Measurements from ENCODE around the gene SNX32.

The SNX32 gene

GRCh38 chr11:65857853-65858680, 24.3 kb downstream of the SNX32 start, which contains the start of gene CFL1:
Gene CFL1, minus strand, starts transcription at chr11:65858180. Its CDS starts 81 bp downstream, at chr11:65858099.
- DNase-seq, result peak; percentile 96 to 99 (median 99)

- no peak for DNase-seq
Observed at GRCh38 chr11:65858681-65859087, 24.9 kb downstream of the SNX32 start.

- DNase-seq, result peak; percentile 96 to 99 (median 98)
Observed at GRCh38 chr11:65859095-65859811, 25.5 kb downstream of the SNX32 start.

- DNase-seq, result no peak
Observed at GRCh38 chr11:65859812-65860277, 26.1 kb downstream of the SNX32 start.

GRCh38 chr11:65860278-65861164, 26.8 kb downstream of the SNX32 start, which contains the start of gene MUS81:
Gene MUS81, plus strand, starts transcription at chr11:65860433. Its CDS starts 321 bp downstream, at chr11:65860754.
- peak; percentile 94 to 99 (median 97) for DNase-seq

- peak in 2 of 3 experiments; percentile 44 to 61 for DNase-seq
Observed at GRCh38 chr11:65861165-65861505, 27.4 kb downstream of the SNX32 start.

- no peak for DNase-seq
Observed at GRCh38 chr11:65861533-65862183, 27.9 kb downstream of the SNX32 start.

GRCh38 chr11:65862191-65862735, 28.5 kb downstream of the SNX32 start:
- DNase-seq, result no peak

GRCh38 chr11:65862941-65863888, 29.5 kb downstream of the SNX32 start:
- DNase-seq, result no peak

- no peak for DNase-seq
Observed at GRCh38 chr11:65863889-65864705, 30.3 kb downstream of the SNX32 start.

GRCh38 chr11:65864706-65865471, 31.1 kb downstream of the SNX32 start:
- no peak for DNase-seq

GRCh38 chr11:65865550-65866172, 31.9 kb downstream of the SNX32 start:
- DNase-seq, result no peak

GRCh38 chr11:65866509-65867283, 32.9 kb downstream of the SNX32 start:
- no peak for DNase-seq

GRCh38 chr11:65867284-65868071, 33.7 kb downstream of the SNX32 start:
- no peak for DNase-seq

GRCh38 chr11:65868076-65868667, 34.4 kb downstream of the SNX32 start:
- peak in 1 of 3 experiments; percentile 36 for DNase-seq

- DNase-seq, result no peak
Observed at GRCh38 chr11:65868907-65869306, 35.1 kb downstream of the SNX32 start.
